ENCODE data around the gene ARSG.

ARSG gene

DNA sequence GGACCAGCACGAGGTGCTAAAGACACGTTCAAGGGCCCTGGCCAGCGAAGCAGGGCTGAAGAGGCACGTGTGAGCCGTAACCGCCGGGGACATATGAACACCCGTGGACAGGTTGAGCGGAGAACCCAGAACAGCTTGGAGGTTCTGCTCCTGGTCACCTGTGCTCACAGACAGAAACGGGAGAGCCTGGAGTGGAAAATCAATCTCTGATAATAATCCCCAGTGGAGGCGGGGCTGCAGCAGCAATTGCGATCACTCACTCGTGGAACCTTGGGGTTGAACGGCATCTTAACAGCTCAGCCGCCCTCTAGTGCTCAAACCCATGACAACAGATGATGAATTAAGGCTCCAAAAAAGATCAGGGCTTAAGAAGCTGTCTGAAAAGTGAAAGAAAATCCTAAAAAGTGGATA lies 140.4 kb downstream of the ARSG start:
- Histone ChIP-seq H3K9me3 (no peaks in the 10 kb centered on the region), H3K4me3 (ENCODE audit: low read depth, low read length) (no peak overlapping the region), H3K27me3 (no peaks in the 10 kb centered on the region), H3K36me3 (no peaks in the 10 kb centered on the region), H3K4me1 (peaks cover 3% of the 10 kb centered on the region)
- peak; percentile 64 for TF ChIP-seq CTCF (IDR thresholded peaks at IDR 0.05; ENCODE audit: low read depth, low read length)
- DNase-seq = peak; percentile 53

GRCh38 chr17:68432086-68432864 lies 141.0 kb downstream of the ARSG start:
- Histone ChIP-seq H3K4me1 (peaks cover 3% of the 10 kb centered on the region), H3K4me3 (ENCODE audit: low read depth, low read length) (no peak overlapping the region), H3K36me3 (no peaks in the 10 kb centered on the region), H3K27me3 (no peaks in the 10 kb centered on the region), H3K9me3 (no peaks in the 10 kb centered on the region)
- TF ChIP-seq CTCF (IDR thresholded peaks at IDR 0.05; ENCODE audit: low read depth, low read length) = no peak
- DNase-seq = no peak

DNA sequence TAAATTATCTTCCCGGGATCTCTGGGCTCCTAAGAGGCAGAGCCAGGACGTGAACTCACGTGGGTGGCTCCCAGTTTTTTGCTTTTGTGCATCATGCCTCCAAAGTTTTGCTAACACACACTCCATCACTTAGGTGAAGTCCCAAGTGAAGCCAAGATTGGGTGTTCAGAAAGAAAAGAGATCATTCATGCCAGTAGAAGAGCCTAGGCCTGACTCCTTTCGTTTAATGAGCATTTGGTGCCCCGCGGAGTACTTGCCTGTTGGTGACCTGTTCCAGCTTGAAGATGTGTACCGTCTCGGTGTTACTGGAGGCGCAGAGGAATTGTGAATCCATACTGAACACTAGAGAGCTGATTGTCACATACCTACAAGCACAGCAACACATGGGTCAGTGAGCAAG lies 141.9 kb downstream of the ARSG start:
- Histone ChIP-seq H3K4me1 (peaks cover 3% of the 10 kb centered on the region), H3K4me3 (ENCODE audit: low read depth, low read length) (no peak overlapping the region), H3K9me3 (no peaks in the 10 kb centered on the region), H3K36me3 (no peaks in the 10 kb centered on the region), H3K27me3 (no peaks in the 10 kb centered on the region)
- DNase-seq = no peak
- no peak for TF ChIP-seq CTCF (IDR thresholded peaks at IDR 0.05; ENCODE audit: low read depth, low read length)

- no peak overlapping the region for H3K4me3 ChIP-seq (ENCODE audit: low read depth, low read length)
- no peaks in the 10 kb centered on the region for H3K9me3 ChIP-seq
- peaks cover 3% of the 10 kb centered on the region for H3K4me1 ChIP-seq
- no peak for TF ChIP-seq CTCF (IDR thresholded peaks at IDR 0.05; ENCODE audit: low read depth, low read length)
- H3K27me3 ChIP-seq = no peaks in the 10 kb centered on the region
- no peak for DNase-seq
- no peaks in the 10 kb centered on the region for H3K36me3 ChIP-seq
Observed at GRCh38 chr17:68433911-68434508, 142.7 kb downstream of the ARSG start.

DNA sequence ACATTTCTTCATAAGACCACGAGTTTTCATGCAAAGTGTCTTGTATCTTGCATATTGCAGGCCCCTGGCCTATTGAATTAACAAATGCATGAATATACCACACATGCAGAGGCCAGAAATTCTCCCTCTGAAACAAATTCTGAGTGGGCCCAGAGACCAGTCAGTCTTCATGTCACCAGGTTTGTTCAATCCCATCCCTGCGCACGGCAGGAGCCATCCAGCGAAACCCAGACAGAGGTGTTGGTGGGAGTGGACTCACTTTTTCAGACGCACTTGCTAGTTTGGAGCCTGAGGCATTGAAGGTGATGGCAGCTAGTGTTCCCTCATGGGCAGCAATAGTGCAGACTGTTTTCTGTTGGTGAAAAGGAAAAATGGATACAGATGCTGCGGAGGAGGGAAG lies 144.1 kb downstream of the ARSG start:
- no peak for TF ChIP-seq CTCF (IDR thresholded peaks at IDR 0.05; ENCODE audit: low read depth, low read length)
- H3K36me3 ChIP-seq = no peaks in the 10 kb centered on the region
- H3K4me3 ChIP-seq (ENCODE audit: low read depth, low read length) = no peak overlapping the region
- no peak for DNase-seq
- no peaks in the 10 kb centered on the region for H3K27me3 ChIP-seq
- peaks cover 3% of the 10 kb centered on the region for H3K4me1 ChIP-seq
- H3K9me3 ChIP-seq = no peaks in the 10 kb centered on the region
